ENCODE results near the gene BOLA3.

GRCh38 chr2:74111380-74111779 lies 36.3 kb downstream of the BOLA3 start:
- no peak for TF ChIP-seq POLR2AphosphoS5 (IDR thresholded peaks at IDR 0.05)
- TF ChIP-seq CTCF (IDR thresholded peaks at IDR 0.05), result no peak

Data from esophagus muscularis mucosa (tissue), 3 donors.